8988T (cell line): ENCODE measurements around the gene CNTNAP5.

Experiments
- DNase-seq: peaks from one replicate; pipeline ENCODE4 v3.0.0; 2011

CNTNAP5 gene

GRCh38 chr2:124563426-124563825 is 538.3 kb downstream of the CNTNAP5 start:
- DNase-seq: no peak

- no peak for DNase-seq
These were observed 541.5 kb downstream of the CNTNAP5 start for GRCh38 chr2:124566518-124566970.

- no peak for DNase-seq
These were observed 545.8 kb downstream of the CNTNAP5 start for GRCh38 chr2:124570872-124571271.

GRCh38 chr2:124571836-124572235 is 546.7 kb downstream of the CNTNAP5 start:
- no peak for DNase-seq

- DNase-seq: no peak
These were observed 548.0 kb downstream of the CNTNAP5 start for GRCh38 chr2:124572934-124573634.

GRCh38 chr2:124575497-124575896 is 550.4 kb downstream of the CNTNAP5 start:
- no peak for DNase-seq

GRCh38 chr2:124580263-124580662 is 555.2 kb downstream of the CNTNAP5 start:
- no peak for DNase-seq

- DNase-seq: no peak
These were observed 557.3 kb downstream of the CNTNAP5 start for GRCh38 chr2:124582387-124582786.

GRCh38 chr2:124584615-124585014 is 559.5 kb downstream of the CNTNAP5 start:
- no peak for DNase-seq

GRCh38 chr2:124585277-124585676 is 560.2 kb downstream of the CNTNAP5 start:
- DNase-seq: no peak

- DNase-seq: no peak
These were observed 561.1 kb downstream of the CNTNAP5 start for GRCh38 chr2:124586210-124586609.

GRCh38 chr2:124586835-124587234 is 561.7 kb downstream of the CNTNAP5 start:
- DNase-seq: no peak

GRCh38 chr2:124589971-124590370 is 564.9 kb downstream of the CNTNAP5 start:
- DNase-seq: no peak

GRCh38 chr2:124602759-124603158 is 577.7 kb downstream of the CNTNAP5 start:
- DNase-seq: no peak

GRCh38 chr2:124604940-124605339 is 579.9 kb downstream of the CNTNAP5 start:
- DNase-seq: no peak

- no peak for DNase-seq
These were observed 582.6 kb downstream of the CNTNAP5 start for GRCh38 chr2:124607679-124608078.

GRCh38 chr2:124609667-124610066 is 584.6 kb downstream of the CNTNAP5 start:
- no peak for DNase-seq

- DNase-seq: no peak
These were observed 585.1 kb downstream of the CNTNAP5 start for GRCh38 chr2:124610141-124610540.

- DNase-seq: no peak
These were observed 585.8 kb downstream of the CNTNAP5 start for GRCh38 chr2:124610866-124611265.

- no peak for DNase-seq
These were observed 598.5 kb downstream of the CNTNAP5 start for GRCh38 chr2:124623560-124623959.

GRCh38 chr2:124625561-124625960 is 600.5 kb downstream of the CNTNAP5 start:
- no peak for DNase-seq

GRCh38 chr2:124626993-124627392 is 601.9 kb downstream of the CNTNAP5 start:
- no peak for DNase-seq

GRCh38 chr2:124633812-124634211 is 608.7 kb downstream of the CNTNAP5 start:
- DNase-seq: no peak

GRCh38 chr2:124639524-124639923 is 614.4 kb downstream of the CNTNAP5 start:
- no peak for DNase-seq

GRCh38 chr2:124640221-124640750 is 615.2 kb downstream of the CNTNAP5 start:
- no peak for DNase-seq
